Keratinocyte (primary cell): ENCODE results near the gene ALK. TPM values are rescaled to one million over a fixed set of nuclear protein-coding genes. Genes with fewer than 3 reads are reported as not detected.

ENCODE experiments used
- DNase-seq: peaks from one replicate; pipeline ENCODE4 v3.0.0-alpha.2; 2011; ENCODE audit warnings: low read depth, missing footprints, low spot score
- FAIRE-seq: peaks from 2 replicates; lab custom pipeline; 2011; peaks lifted over from hg19 to GRCh38; lab: Jason Lieb, UNC
- H2AFZ ChIP-seq: 2 replicates; pipeline ENCODE4 v1.6.0; 2012; ENCODE audit warnings: low read length, control low read depth, inconsistent platforms; ENCODE audit not compliant: control insufficient read depth
- H3K27ac ChIP-seq: 2 replicates; pipeline ENCODE4 v1.5.1; 2011; ENCODE audit warnings: low read length; ENCODE audit not compliant: control insufficient read depth, insufficient read depth
- H3K27me3 ChIP-seq: 3 replicates; pipeline ENCODE4 v1.6.0; 2011; ENCODE audit warnings: low read length; ENCODE audit not compliant: control insufficient read depth, insufficient read depth; ENCODE audit errors: extremely low read depth
- H3K36me3 ChIP-seq, 2 experiments: 2 replicates in 1 of 2; 3 replicates in 1 of 2; pipeline ENCODE4 v1.5.1; 2011; ENCODE audit warnings: low read length in 2 of 2, mild to moderate bottlenecking in 1 of 2; ENCODE audit not compliant: control insufficient read depth in 2 of 2, insufficient read depth in 2 of 2; ENCODE audit errors: extremely low read depth in 1 of 2
- H3K4me1 ChIP-seq: 3 replicates; pipeline ENCODE4 v1.5.1; 2011; ENCODE audit warnings: low read length; ENCODE audit not compliant: control insufficient read depth, insufficient read depth; ENCODE audit errors: extremely low read depth
- H3K4me2 ChIP-seq: 3 replicates; pipeline ENCODE4 v1.6.0; 2011; ENCODE audit warnings: low read depth, low read length; ENCODE audit not compliant: control insufficient read depth, insufficient read depth; ENCODE audit errors: extremely low read depth
- H3K4me3 ChIP-seq, 3 experiments: fragments of 200-600 bp in 1 of 3; sonication (generic) in 1 of 3; 2 replicates in 2 of 3; 3 replicates in 1 of 3; pipeline ENCODE4 v1.5.1; 2011 to 2016; ENCODE audit warnings: low read length in 3 of 3, mild to moderate bottlenecking in 3 of 3, control low read depth in 2 of 3, inconsistent platforms in 1 of 3, low read depth in 1 of 3, mixed read lengths in 1 of 3, mixed run types in 1 of 3, moderate library complexity in 1 of 3; ENCODE audit not compliant: control insufficient read depth in 2 of 3, insufficient read depth in 2 of 3; ENCODE audit errors: extremely low read depth in 1 of 3
- H3K79me2 ChIP-seq: 2 replicates; pipeline ENCODE4 v1.6.0; 2012; ENCODE audit warnings: low read length; ENCODE audit not compliant: control insufficient read depth, insufficient read depth
- H3K9ac ChIP-seq: 3 replicates; pipeline ENCODE4 v1.6.0; 2011; ENCODE audit warnings: low read length; ENCODE audit not compliant: control insufficient read depth, insufficient read depth; ENCODE audit errors: extremely low read depth
- H3K9me1 ChIP-seq: 3 replicates; pipeline ENCODE4 v1.6.0; 2011; ENCODE audit warnings: low read length; ENCODE audit not compliant: control insufficient read depth, insufficient read depth; ENCODE audit errors: extremely low read depth
- H3K9me3 ChIP-seq: 2 replicates; pipeline ENCODE4 v1.5.1; 2012; ENCODE audit warnings: low read depth, low read length; ENCODE audit not compliant: control insufficient read depth
- H4K20me1 ChIP-seq: 3 replicates; pipeline ENCODE4 v1.6.0; 2011; ENCODE audit warnings: low read length; ENCODE audit not compliant: control insufficient read depth, insufficient read depth; ENCODE audit errors: extremely low read depth
- EZH2 ChIP-seq: IDR thresholded peaks from one replicate; pipeline ENCODE4 v1.6.1; 2012; ENCODE audit warnings: inconsistent platforms, mild to moderate bottlenecking, low read length, moderate library complexity
- dilution Hi-C: fragments of 300-500 bp; cut with MboI; formaldehyde crosslinking; loops from one replicate; pipeline ENCODE4 v1.7.0; 2020; ENCODE audit warnings: low sequenced_read_pairs; ENCODE audit not compliant: extremely low pct_ligation_motif_present
- polyA plus RNA-seq, 5 experiments: library from polyadenylated mRNA; depleted of rRNA in 3 of 5; stranded (reverse) in 3 of 5; stranded (forward) in 1 of 5; unstranded in 1 of 5; fragments of >200 nt; gene quantifications; 1 replicate in 1 of 5; 2 replicates in 3 of 5; 3 replicates in 1 of 5; pipeline versions ENCODE4 v1.2.1 to v1.2.3, GENCODE V29; 2011 to 2012; ENCODE audit warnings: missing spikeins in 2 of 5, low read depth in 1 of 5, low replicate concordance in 1 of 5
- TF ChIP-seq, protein P1 (sequence below), 3 experiments: IDR thresholded peaks in 1 of 3; conservative IDR thresholded peaks in 1 of 3; optimal IDR thresholded peaks in 1 of 3; 2 replicates in 2 of 3; 3 replicates in 1 of 3; pipeline versions ENCODE3 to v1.5.1; 2011; ENCODE audit warnings: low read length in 3 of 3, mild to moderate bottlenecking in 3 of 3, moderate library complexity in 2 of 3, control low read depth in 1 of 3, inconsistent platforms in 1 of 3; ENCODE audit not compliant: insufficient read depth in 2 of 3; ENCODE audit errors: extremely low read depth in 1 of 3

The ALK gene
- polyA plus RNA-seq, 1 donor (not counting 4 experiments of a cell fraction or from before 2014, with no cell fraction given) = not detected

DNA sequence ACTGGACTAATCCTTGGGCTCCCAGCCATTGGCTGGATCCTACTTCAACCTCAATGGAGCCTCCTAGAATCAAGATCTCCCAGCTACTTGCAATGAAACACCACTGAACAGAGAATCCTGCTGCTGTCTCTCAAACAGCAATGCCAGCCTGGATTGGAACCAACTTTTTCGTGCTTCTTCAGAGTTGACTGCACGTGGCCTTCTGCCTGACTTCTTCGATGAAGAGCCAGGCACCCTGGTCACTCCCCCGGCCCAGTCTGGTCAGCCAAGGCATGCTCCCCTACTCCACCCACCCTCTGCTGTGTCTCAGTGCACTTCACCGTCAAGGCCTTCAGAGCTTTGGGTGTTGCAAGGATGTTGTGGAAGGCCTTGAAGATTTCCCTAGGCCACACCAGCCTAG lies 657.5 kb downstream of the ALK start:
- dilution Hi-C loops = no loop called here
- no peak overlapping the region for H3K4me3 ChIP-seq
- H4K20me1 ChIP-seq = no peaks in the 10 kb centered on the region
- H3K36me3 ChIP-seq = no peaks in the 10 kb centered on the region
- DNase-seq (no peak), FAIRE-seq (no peak)
- H3K27me3 ChIP-seq = no peaks in the 10 kb centered on the region
- TF ChIP-seq EZH2 = no peak
- TF ChIP-seq, protein P1, sequence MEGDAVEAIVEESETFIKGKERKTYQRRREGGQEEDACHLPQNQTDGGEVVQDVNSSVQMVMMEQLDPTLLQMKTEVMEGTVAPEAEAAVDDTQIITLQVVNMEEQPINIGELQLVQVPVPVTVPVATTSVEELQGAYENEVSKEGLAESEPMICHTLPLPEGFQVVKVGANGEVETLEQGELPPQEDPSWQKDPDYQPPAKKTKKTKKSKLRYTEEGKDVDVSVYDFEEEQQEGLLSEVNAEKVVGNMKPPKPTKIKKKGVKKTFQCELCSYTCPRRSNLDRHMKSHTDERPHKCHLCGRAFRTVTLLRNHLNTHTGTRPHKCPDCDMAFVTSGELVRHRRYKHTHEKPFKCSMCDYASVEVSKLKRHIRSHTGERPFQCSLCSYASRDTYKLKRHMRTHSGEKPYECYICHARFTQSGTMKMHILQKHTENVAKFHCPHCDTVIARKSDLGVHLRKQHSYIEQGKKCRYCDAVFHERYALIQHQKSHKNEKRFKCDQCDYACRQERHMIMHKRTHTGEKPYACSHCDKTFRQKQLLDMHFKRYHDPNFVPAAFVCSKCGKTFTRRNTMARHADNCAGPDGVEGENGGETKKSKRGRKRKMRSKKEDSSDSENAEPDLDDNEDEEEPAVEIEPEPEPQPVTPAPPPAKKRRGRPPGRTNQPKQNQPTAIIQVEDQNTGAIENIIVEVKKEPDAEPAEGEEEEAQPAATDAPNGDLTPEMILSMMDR (optimal IDR thresholded peaks at IDR 0.05 in 1 of 3, IDR thresholded peaks at IDR 0.05 in 1 of 3, conservative IDR thresholded peaks at IDR 0.05 in 1 of 3; ENCODE audit: extremely low read depth in 1 of 3, insufficient read depth in 2 of 3, low read length in 3 of 3) = no peak
- no peaks in the 10 kb centered on the region for H3K9me1 ChIP-seq
- peaks cover 9% of the 10 kb centered on the region for H3K4me1 ChIP-seq
- H2AFZ ChIP-seq = no peak overlapping the region
- H3K9ac ChIP-seq = no peak overlapping the region
- no peak overlapping the region for H3K27ac ChIP-seq
- no peak overlapping the region for H3K4me2 ChIP-seq
- H3K79me2 ChIP-seq = no peaks in the 10 kb centered on the region
- no peaks in the 10 kb centered on the region for H3K9me3 ChIP-seq

DNA sequence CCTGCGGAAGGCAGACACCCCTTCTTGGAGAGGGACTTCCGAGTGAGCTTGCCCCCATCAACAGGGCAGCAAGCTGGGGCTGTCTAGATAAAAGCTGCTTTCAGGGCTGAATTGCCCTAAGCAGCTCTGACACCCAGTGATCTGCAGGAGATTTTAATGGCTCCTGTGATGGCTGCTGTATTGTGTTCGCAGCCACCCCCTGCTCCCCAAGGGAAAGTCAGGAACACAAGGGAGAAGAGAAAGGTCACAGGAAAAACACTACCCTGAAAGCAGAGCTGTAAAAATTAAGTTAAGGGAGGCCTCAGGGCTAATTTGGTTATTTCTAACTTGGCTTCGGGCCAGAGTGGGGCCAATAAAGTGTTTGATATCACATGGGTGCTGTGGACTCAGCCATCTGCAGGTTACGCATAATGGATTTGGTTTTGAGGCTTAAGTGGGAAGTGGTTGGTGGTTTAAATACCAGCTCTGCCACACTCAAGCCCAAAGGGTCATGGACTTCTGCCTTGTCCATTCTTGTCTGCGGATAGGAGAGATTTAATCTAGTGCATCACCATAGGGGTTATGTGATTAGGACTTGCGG lies 658.6 kb downstream of the ALK start:
- Histone ChIP-seq H3K9me1 (no peaks in the 10 kb centered on the region), H3K27ac (no peak overlapping the region), H3K27me3 (no peaks in the 10 kb centered on the region), H3K4me1 (peaks cover 9% of the 10 kb centered on the region), H3K9me3 (no peaks in the 10 kb centered on the region), H3K79me2 (no peaks in the 10 kb centered on the region), H3K4me3 (no peak overlapping the region), H2AFZ (no peak overlapping the region), H3K4me2 (no peak overlapping the region), H3K9ac (no peak overlapping the region), H3K36me3 (no peaks in the 10 kb centered on the region), H4K20me1 (no peaks in the 10 kb centered on the region)
- TF ChIP-seq, protein P1 (optimal IDR thresholded peaks at IDR 0.05 in 1 of 3, IDR thresholded peaks at IDR 0.05 in 1 of 3, conservative IDR thresholded peaks at IDR 0.05 in 1 of 3; ENCODE audit: extremely low read depth in 1 of 3, insufficient read depth in 2 of 3, low read length in 3 of 3) = no peak
- no peak for TF ChIP-seq EZH2
- dilution Hi-C loops = no loop called here
- FAIRE-seq (no peak), DNase-seq (no peak)
